Measurements from ENCODE around the gene SLC23A3.

DNA sequence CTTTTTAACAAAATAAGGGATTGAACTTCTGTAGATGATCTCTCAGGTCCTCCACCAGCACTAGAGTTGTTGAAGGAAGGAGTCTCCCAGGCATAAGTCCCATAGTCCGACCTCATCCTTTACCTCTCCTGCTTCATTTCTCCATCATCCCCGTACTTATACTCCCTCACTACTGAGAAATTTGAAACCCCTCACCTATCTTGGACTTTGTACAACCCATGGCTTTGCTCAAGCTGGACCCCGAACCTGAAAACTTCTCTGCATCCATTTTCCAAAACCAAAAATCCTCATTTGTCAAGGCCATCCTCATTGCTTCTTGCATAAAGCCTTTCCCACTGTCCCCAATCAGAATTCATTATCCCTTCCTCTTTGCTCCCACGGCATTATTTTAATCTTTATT is 8.7 kb downstream of the SLC23A3 start:
- no peak for TF ChIP-seq EZH2 (IDR thresholded peaks at IDR 0.05; ENCODE audit: borderline replicate concordance, low read depth, low read length, poor library complexity, severe bottlenecking)
- TF ChIP-seq, protein P1, sequence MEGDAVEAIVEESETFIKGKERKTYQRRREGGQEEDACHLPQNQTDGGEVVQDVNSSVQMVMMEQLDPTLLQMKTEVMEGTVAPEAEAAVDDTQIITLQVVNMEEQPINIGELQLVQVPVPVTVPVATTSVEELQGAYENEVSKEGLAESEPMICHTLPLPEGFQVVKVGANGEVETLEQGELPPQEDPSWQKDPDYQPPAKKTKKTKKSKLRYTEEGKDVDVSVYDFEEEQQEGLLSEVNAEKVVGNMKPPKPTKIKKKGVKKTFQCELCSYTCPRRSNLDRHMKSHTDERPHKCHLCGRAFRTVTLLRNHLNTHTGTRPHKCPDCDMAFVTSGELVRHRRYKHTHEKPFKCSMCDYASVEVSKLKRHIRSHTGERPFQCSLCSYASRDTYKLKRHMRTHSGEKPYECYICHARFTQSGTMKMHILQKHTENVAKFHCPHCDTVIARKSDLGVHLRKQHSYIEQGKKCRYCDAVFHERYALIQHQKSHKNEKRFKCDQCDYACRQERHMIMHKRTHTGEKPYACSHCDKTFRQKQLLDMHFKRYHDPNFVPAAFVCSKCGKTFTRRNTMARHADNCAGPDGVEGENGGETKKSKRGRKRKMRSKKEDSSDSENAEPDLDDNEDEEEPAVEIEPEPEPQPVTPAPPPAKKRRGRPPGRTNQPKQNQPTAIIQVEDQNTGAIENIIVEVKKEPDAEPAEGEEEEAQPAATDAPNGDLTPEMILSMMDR (conservative IDR thresholded peaks at IDR 0.05; ENCODE audit: low read depth, low read length), result no peak
